Colonic mucosa (tissue), 4 donors: ENCODE measurements around the gene CDC40. TPM values are rescaled to one million over a fixed set of nuclear protein-coding genes. Genes with fewer than 3 reads are reported as not detected.

Source experiments
- DNase-seq: peaks from one replicate; pipeline ENCODE4 v3.0.0-alpha.2; 2020
- H3K27ac ChIP-seq: fragments of 200-600 bp; one replicate; pipeline ENCODE4 v1.8.0; 2021
- H3K27me3 ChIP-seq: fragments of 200-600 bp; one replicate; pipeline ENCODE4 v1.8.0; 2021
- H3K36me3 ChIP-seq: fragments of 200-600 bp; one replicate; pipeline ENCODE4 v1.8.0; 2021
- H3K4me1 ChIP-seq: fragments of 200-600 bp; one replicate; pipeline ENCODE4 v1.8.0; 2021; ENCODE audit warnings: mild to moderate bottlenecking
- H3K4me3 ChIP-seq: fragments of 200-600 bp; one replicate; pipeline ENCODE4 v1.8.0; 2021
- H3K9ac ChIP-seq, 2 donors: one replicate each; pipeline ENCODE4 v1.7.0; 2013; ENCODE audit warnings: control low read depth in 2 of 2, low read depth in 2 of 2, low read length in 2 of 2
- H3K9me3 ChIP-seq: fragments of 200-600 bp; one replicate; pipeline ENCODE4 v1.8.0; 2021
- intact Hi-C: fragments of 100-400 bp; cut with DNase I; formaldehyde crosslinking; loops from one replicate; pipeline ENCODE4 v1.14.1; 2022
- total RNA-seq, 2 donors: library from RNA; stranded (reverse); fragmentation: NEBNext Ultra II Directional in 1 of 2; extraction: Animal tissue kit (Norgen Biotek cat#: 25700) in 1 of 2; gene quantifications; one replicate each; pipeline ENCODE4 v1.2.1, GENCODE V29; 2021
- TF ChIP-seq, protein P1 (sequence below): fragments of 200-600 bp; IDR thresholded peaks from one replicate; pipeline ENCODE4 v1.8.0; 2022; ENCODE audit warnings: antibody characterized with exemption, mild to moderate bottlenecking
- donor health status: healthy.
- donor health status: DM: no; HTN: no; CAD: no.
- donor health status: DM: no; HTN: no; CAD: no.

Gene CDC40
- total RNA-seq, 2 donors from 2014 or later = 18.6 to 22.0 TPM

DNA sequence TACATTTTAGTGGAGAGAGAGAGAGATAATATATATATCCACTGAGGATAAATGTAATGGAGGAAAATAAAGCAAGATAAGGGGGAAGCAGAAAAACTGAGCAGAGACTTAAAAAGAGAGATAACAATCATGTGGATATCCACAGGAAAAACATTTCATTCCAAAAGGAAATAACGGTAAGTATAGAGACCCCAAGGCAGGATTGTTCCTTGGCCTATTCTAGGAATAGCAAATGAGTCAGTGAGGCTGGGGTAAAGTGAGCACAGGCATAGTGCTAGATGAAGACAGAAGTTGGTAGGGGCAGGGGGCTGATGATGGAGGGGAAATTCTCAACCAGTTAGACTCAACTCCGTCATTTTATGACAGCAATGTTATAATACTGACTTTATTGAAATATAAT is 11.2 kb downstream of the CDC40 start:
- Histone ChIP-seq H3K4me1 (no peaks in the 10 kb centered on the region), H3K36me3 (no peaks in the 10 kb centered on the region), H3K27me3 (no peaks in the 10 kb centered on the region), H3K4me3 (no peak overlapping the region), H3K9me3 (no peaks in the 10 kb centered on the region), H3K27ac (no peak overlapping the region), H3K9ac (no peak overlapping the region)
- intact Hi-C loops = no loop called here
- TF ChIP-seq, protein P1, sequence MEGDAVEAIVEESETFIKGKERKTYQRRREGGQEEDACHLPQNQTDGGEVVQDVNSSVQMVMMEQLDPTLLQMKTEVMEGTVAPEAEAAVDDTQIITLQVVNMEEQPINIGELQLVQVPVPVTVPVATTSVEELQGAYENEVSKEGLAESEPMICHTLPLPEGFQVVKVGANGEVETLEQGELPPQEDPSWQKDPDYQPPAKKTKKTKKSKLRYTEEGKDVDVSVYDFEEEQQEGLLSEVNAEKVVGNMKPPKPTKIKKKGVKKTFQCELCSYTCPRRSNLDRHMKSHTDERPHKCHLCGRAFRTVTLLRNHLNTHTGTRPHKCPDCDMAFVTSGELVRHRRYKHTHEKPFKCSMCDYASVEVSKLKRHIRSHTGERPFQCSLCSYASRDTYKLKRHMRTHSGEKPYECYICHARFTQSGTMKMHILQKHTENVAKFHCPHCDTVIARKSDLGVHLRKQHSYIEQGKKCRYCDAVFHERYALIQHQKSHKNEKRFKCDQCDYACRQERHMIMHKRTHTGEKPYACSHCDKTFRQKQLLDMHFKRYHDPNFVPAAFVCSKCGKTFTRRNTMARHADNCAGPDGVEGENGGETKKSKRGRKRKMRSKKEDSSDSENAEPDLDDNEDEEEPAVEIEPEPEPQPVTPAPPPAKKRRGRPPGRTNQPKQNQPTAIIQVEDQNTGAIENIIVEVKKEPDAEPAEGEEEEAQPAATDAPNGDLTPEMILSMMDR = no peak
- DNase-seq = no peak

DNA sequence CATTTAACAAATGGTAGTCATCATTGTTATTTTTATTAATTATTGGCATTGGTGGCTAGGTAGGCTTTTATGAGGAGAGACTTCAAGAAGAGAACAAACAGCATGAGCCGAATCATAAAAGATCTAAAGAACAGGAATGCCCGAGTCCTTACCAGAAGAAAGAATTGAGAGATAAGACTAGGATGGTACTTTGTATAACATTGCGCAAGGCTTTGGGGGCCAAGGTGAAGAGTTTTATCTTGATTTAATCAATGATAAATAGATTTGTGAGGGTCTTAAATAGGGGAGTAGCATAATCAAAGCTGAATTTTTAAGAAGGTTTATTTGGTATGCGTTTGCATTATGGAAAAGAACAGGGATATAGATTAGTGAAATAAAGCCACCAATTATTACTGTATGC is 15.4 kb downstream of the CDC40 start:
- TF ChIP-seq, protein P1 = no peak
- intact Hi-C loops = no loop called here

DNA sequence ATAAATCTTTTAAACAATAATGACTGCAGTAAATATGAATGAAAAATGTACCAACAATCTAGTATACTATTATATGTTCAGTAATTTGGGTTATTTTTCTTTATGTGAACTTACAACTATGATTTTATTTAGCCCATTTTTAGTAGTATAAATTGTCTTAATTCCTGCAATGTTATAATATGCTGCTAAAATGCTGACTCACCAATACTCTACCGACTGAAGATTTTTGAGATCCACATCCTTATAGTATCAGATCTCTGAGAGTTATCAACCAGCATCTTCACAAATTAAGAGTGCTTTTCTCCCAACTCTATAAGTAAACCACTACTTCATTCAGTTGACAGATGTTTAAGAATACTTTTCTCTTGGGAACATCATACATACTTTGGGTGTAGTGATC is 16.6 kb downstream of the CDC40 start:
- intact Hi-C loops = no loop called here
- Histone ChIP-seq H3K9me3 (no peaks in the 10 kb centered on the region), H3K36me3 (no peaks in the 10 kb centered on the region), H3K4me1 (no peaks in the 10 kb centered on the region), H3K27ac (no peak overlapping the region), H3K9ac (no peak overlapping the region), H3K27me3 (no peaks in the 10 kb centered on the region), H3K4me3 (no peak overlapping the region)
- TF ChIP-seq, protein P1 = no peak
- DNase-seq = no peak

More for the DNA sequence above, 15.4 kb downstream of the CDC40 start:
- no peak overlapping the region for H3K27ac ChIP-seq
- H3K9ac ChIP-seq = no peak overlapping the region
- no peaks in the 10 kb centered on the region for H3K9me3 ChIP-seq
- DNase-seq = no peak
- no peaks in the 10 kb centered on the region for H3K27me3 ChIP-seq
- H3K36me3 ChIP-seq = no peaks in the 10 kb centered on the region
- H3K4me1 ChIP-seq = no peaks in the 10 kb centered on the region
- no peak overlapping the region for H3K4me3 ChIP-seq

DNA sequence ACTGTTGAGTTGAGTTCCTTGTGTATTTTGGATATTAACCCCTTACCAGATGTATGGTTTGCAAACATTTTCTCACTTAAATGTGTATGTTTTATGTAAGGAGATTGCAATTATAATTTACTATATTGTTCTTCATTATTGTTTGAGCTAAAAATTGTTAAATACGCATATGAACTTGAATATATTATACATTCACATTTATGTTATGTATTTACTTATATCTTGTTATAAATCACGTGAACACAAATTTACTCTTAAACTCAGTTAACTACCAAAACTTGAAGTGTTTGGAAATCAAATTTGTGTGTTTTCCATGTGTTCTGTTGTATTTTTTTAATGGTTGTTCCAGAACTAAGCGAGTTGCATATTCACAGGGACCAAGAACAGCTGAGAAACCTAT is 18.3 kb downstream of the CDC40 start:
- Histone ChIP-seq H3K27me3 (no peaks in the 10 kb centered on the region), H3K4me3 (no peak overlapping the region), H3K9ac (no peak overlapping the region), H3K36me3 (no peaks in the 10 kb centered on the region), H3K27ac (no peak overlapping the region), H3K4me1 (no peaks in the 10 kb centered on the region), H3K9me3 (no peaks in the 10 kb centered on the region)
- no peak for DNase-seq
- TF ChIP-seq, protein P1 = no peak
- intact Hi-C loops = no loop called here

DNA sequence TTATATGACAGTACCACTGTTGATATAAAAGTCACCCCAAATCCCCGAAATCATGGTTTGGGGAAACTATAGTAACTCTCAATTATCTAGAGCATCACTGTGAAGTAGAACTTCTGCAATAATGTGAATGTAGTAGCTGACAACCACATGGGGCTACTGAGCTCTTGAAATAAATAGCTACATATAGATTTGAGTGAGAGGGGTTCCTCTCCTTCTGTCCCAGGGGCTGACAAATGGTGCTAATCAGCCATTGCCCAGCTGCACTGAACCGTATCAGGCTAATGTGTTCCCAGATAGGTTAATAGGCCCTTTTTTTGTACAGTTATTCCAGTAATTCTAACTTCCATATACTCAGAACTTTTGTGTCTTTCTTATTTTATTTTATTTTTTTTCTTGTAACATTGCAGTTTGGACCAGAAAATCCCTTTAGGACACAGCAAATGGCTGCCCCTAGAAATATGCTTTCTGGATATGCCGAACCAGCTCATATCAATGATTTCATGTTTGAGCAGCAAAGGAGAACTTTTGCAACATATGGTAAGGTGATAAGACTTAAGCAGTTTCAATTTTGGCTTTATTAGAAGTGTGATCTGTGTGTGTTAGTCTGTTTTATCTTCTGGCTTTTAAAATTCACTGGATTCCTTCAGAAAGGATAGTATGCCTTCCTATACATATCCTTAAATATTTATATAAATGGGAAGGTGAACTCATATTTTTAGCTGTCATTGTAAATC is 21.1 kb downstream of the CDC40 start:
- no peaks in the 10 kb centered on the region for H3K4me1 ChIP-seq
- no peak for DNase-seq
- no peak overlapping the region for H3K4me3 ChIP-seq
- TF ChIP-seq, protein P1 = no peak
- H3K27me3 ChIP-seq = no peaks in the 10 kb centered on the region
- H3K9me3 ChIP-seq = no peaks in the 10 kb centered on the region
- intact Hi-C loops = no loop called here
- H3K36me3 ChIP-seq = no peaks in the 10 kb centered on the region
- no peak overlapping the region for H3K9ac ChIP-seq
- no peak overlapping the region for H3K27ac ChIP-seq
